ENCODE data around the gene FAF1.
"Not testable (repeated sequence)": the region's sequence is repeated elsewhere in the genome, so short reads cannot be mapped to it uniquely, and the experiment has no call there.

FAF1 gene

DNA sequence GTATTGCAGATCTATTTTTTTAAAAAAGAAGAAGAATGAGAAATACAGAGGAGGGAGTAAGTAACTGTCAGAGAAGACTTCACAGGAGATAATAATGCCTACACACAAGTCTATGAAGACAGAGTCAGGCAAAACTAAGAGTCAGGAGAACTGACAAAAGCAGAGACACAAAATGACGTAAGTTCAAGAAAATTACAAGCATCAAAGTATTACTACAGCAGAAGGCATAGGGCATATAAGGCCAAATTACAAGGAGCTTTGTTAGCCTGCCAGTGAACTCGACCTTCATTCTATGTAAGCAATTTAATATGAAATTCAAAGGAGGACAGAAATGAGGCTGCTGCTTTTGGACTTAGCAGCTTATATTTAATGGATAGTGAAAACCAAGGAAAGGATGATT, 23.7 kb downstream of the FAF1 start:
- DNase-seq (ENCODE audit: low read depth), result no peak
- no peak overlapping the region for H3K4me3 ChIP-seq (ENCODE audit: low read depth, low read length)
- no peak for TF ChIP-seq CTCF (IDR thresholded peaks at IDR 0.05; ENCODE audit: control insufficient read depth, extremely low read depth, insufficient read depth)

- not testable (repeated sequence) for H3K4me3 ChIP-seq (ENCODE audit: low read depth, low read length); DNase-seq (ENCODE audit: low read depth)
Observed at GRCh38 chr1:50935276-50935675, 24.8 kb downstream of the FAF1 start.

GRCh38 chr1:50934838-50935237, 25.2 kb downstream of the FAF1 start:
- TF ChIP-seq CTCF (IDR thresholded peaks at IDR 0.05; ENCODE audit: control insufficient read depth, extremely low read depth, insufficient read depth), result no peak

DNA sequence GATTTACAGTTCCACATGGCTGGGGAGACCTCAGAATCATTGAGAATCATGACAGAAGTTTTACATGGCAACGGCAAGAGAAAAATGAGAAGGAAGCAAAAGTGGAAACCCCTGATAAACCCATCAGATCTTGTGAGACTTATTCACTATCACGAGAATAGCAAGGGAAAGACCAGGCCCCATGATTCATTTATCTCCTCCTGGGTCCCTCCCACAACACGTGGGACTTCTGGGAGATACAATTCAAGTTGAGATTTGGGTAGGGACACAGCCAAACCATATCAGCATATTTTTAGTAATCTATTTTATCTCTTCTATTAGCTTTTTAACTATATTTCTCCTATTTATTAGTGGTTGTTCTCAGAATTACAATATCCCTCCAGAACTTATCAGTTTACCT, 26.3 kb downstream of the FAF1 start:
- not testable (repeated sequence) for H3K4me3 ChIP-seq (ENCODE audit: low read depth, low read length); DNase-seq (ENCODE audit: low read depth)

More at GRCh38 chr1:50934838-50935237, 25.2 kb downstream of the FAF1 start:
- DNase-seq (ENCODE audit: low read depth), result no peak
- H3K4me3 ChIP-seq (ENCODE audit: low read depth, low read length), result no peak overlapping the region

- DNase-seq (ENCODE audit: low read depth); H3K4me3 ChIP-seq (ENCODE audit: low read depth, low read length): not testable (repeated sequence)
Observed at GRCh38 chr1:50932043-50932442, 28.0 kb downstream of the FAF1 start.

DNA sequence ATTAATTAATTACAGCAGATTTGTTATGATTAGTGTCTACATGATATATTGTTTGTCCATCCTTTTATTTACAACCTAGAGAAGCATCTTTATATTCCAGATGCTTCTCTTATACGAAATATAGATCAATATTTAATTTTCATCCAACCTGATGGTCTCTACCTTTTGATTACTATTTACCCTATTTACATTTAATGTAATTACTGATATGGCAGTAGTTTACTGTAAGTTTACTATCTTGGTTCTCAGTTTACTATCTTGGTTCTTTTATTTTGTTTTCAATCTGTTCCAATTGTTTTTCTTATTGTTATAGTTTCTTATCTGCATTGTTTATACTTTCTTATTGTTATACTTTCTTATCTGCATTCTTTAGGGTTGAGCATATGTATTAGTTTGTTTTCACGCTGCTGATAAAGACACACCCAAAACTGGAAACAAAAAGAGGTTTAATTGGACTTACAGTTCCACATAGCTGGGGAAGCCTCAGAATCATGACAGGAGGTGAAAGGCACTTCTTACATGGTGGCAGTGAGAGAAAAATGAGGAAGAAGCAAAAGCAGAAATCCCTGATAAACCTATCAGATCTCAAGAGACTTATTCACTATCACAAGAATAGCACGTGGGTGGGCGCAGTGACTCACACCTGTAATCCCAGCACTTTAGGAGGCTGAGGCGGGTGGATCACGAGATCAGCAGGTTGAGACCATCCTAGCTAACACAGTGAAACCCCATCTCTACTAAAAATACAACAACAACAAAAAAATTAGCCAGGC, 28.9 kb downstream of the FAF1 start:
- no peak overlapping the region for H3K4me3 ChIP-seq (ENCODE audit: low read depth, low read length)
- TF ChIP-seq CTCF (IDR thresholded peaks at IDR 0.05; ENCODE audit: control insufficient read depth, extremely low read depth, insufficient read depth), result no peak
- no peak for DNase-seq (ENCODE audit: low read depth)

- TF ChIP-seq CTCF (IDR thresholded peaks at IDR 0.05; ENCODE audit: control insufficient read depth, extremely low read depth, insufficient read depth), result no peak
- H3K4me3 ChIP-seq (ENCODE audit: low read depth, low read length), result no peak overlapping the region
- DNase-seq (ENCODE audit: low read depth), result no peak
Observed at GRCh38 chr1:50930193-50930592, 29.9 kb downstream of the FAF1 start.

DNA sequence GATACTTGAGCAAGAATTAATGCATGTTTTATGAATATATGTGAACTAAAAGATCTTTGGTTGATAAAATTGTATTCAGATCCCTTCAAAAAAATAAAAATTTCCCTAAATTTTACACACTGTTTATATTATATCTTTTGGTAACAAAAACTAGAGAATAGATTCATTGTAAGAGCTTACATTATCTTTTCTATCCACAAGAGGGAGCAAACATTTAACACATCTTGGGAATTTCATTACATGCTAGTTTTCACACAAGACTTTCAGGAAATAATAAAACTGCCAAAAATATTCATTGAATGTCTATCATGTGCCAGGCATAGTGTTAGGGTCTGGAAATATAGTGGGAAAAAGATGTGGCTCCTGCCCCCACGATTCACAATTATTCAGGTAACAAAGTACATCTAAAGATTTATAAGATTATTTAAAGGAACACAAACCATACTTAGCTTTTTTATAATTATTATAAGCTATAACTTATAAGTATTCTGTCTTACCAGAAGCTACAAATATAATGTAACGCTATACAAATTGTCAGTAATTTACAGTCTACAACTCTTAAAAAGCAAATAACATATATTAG, 30.6 kb downstream of the FAF1 start:
- peak; percentile 55 for TF ChIP-seq CTCF (IDR thresholded peaks at IDR 0.05; ENCODE audit: control insufficient read depth, extremely low read depth, insufficient read depth)
- DNase-seq (ENCODE audit: low read depth), result no peak
- H3K4me3 ChIP-seq (ENCODE audit: low read depth, low read length), result no peak overlapping the region
